ENCODE data around the gene PTGIS.

- no peak for TF ChIP-seq POLR2A (IDR thresholded peaks at IDR 0.05)
- no peak for TF ChIP-seq CTCF (IDR thresholded peaks at IDR 0.05)
Measured at GRCh38 chr20:49587111-49587570, 19.2 kb upstream of the PTGIS start.

Data from right lobe of liver (tissue), 4 donors.